Esophagus squamous epithelium (tissue), 4 donors: ENCODE measurements around the gene FAM174B.

Experiments used
- CTCF ChIP-seq, 6 experiments: fragments of 450-650 bp in 4 of 6; fragments of 200-600 bp in 2 of 6; sonication (generic) in 2 of 6; IDR thresholded peaks; one replicate each; pipeline ENCODE4 v1.5.1; 2016 to 2019; ENCODE audit warnings: antibody characterized with exemption in 6 of 6, mild to moderate bottlenecking in 4 of 6, moderate library complexity in 4 of 6
- POLR2A ChIP-seq, 4 donors: fragments of 450-650 bp; IDR thresholded peaks; one replicate each; pipeline ENCODE4 v1.6.1; 2017; ENCODE audit warnings: antibody characterized with exemption in 4 of 4, mild to moderate bottlenecking in 4 of 4, moderate library complexity in 3 of 4

- TF ChIP-seq CTCF (IDR thresholded peaks at IDR 0.05), result no peak
- TF ChIP-seq POLR2A (IDR thresholded peaks at IDR 0.05), result no peak
These were observed 514 bp upstream of the FAM174B start for GRCh38 chr15:92656089-92656488.
